Activated T-cell treated with anti-CD3 and anti-CD28 coated beads for 48 hours (primary cell): ENCODE data around the gene CHST8.
"Not testable (repeated sequence)": the region's sequence is repeated elsewhere in the genome, so short reads cannot be mapped to it uniquely, and the experiment has no call there.

ENCODE experiments used
- DNase-seq: peaks from one replicate; pipeline ENCODE4 v3.0.0-alpha.2; 2020; ENCODE audit warnings: low read depth

CHST8 gene, protein sequence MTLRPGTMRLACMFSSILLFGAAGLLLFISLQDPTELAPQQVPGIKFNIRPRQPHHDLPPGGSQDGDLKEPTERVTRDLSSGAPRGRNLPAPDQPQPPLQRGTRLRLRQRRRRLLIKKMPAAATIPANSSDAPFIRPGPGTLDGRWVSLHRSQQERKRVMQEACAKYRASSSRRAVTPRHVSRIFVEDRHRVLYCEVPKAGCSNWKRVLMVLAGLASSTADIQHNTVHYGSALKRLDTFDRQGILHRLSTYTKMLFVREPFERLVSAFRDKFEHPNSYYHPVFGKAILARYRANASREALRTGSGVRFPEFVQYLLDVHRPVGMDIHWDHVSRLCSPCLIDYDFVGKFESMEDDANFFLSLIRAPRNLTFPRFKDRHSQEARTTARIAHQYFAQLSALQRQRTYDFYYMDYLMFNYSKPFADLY

GRCh38 chr19:33621811-33622504, at the start of gene CHST8:
CHST8 (plus strand) TSS chr19:33621953; CDS start chr19:33689262, 67,309 bp downstream.
- no peak for DNase-seq

DNA sequence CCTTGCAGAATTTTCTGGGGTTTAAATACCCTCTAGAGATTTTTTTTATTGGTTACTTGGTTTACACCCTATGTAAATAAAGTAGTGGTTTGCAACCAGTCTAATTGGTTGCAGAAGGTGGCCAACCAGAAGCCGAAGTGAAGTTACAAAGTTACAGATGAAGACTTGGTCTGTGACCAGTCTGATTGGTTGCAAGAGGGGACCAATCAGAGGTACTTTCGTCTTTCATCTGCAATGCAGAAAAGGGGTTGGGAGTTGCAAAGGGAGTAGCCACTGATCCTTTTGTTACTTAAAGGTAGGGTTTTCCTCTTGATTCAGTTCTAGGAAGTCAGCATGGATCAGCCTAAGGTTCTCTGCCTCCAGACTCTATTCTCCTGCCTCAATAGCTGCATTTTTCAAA, 48.8 kb upstream of the CHST8 start:
- DNase-seq, result no peak

DNA sequence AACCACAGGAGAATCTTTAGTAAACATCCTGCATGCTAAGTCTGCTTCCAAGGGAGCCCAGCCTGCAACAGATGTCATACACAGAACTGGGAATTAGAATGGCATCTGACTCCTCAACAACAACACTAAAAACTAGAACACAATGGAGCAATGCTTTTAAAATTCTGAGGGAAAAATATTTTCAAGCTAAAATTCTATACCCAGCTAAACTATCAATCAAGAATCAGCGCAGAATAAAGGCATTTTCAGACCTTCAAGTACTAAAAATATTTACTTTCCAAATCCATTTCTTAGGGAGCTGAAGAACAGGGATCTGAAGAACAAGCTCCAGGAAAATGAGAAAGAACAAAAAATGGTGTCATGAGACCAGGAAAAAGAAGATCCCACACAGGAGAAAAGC, 46.9 kb upstream of the CHST8 start:
- no peak for DNase-seq

DNA sequence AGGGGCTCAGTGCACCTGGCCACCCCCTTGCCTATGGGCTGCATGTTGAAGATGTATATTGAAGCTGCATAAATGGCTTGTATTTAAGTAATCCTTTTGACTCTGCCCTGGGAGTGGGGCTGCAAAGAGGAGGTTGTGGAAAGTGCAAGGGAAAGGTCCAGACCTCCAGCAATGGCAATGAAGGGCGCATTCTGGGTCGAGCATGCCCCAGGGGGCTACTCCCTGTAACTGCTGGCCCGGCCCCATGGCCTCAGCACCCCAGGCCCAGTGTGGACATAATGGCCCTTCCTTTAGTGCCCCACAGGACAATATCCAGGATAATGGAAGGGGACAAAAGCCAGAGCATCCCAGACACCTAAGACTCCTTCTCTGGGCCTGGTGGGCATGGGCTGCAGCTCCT, 43.1 kb upstream of the CHST8 start:
- no peak for DNase-seq

DNA sequence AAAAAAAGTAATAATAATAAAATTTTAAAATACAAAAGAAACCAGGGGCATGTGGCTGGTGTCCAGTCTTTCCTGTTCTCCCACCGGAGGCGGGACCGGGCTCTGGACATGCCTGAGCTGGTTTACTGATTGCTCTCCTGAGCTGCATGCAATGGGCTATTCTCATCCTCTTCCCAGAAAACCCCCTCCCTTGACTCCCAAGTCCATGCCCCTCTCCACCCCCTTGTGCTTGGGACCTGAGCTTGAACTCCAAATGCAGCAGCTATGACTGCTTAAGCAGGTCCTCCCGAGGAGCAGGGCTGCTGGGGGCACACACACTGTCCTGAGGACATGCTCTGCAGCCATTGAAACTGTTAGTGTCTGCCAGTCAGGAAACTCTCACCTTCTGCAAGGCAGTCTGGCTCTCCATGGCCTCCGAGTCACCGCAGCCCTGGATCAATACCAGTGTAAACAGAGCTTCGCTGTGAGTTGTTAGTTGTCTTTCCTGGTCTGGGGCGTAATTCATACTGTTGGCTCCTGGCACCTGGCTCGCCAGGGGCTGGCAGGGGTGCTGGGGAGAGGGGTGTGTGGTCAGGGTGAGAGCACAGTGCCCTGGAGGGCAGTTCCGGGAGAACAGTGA, 41.6 kb upstream of the CHST8 start:
- DNase-seq, result no peak

GRCh38 chr19:33580645-33581037, 41.1 kb upstream of the CHST8 start:
- DNase-seq, result no peak

DNA sequence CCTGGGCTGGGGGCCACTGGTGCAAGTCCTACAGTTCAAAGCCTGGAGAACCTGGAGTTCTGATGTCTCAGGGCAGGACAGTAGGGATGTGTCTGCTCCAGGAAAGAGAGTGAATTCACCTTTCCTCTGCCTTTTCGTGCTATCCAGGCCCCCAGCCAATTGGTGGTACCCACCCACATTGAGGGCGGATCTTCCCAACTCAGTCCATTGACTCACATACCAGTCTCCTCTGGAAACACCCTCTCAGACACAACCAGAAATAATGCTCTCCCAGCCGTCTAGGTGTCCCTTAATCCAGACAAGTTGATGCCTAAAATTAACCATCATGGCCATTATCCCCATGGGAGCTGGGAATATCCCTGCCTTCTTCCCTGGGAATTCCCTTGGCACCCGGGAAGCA, 38.8 kb upstream of the CHST8 start:
- DNase-seq, result no peak

DNA sequence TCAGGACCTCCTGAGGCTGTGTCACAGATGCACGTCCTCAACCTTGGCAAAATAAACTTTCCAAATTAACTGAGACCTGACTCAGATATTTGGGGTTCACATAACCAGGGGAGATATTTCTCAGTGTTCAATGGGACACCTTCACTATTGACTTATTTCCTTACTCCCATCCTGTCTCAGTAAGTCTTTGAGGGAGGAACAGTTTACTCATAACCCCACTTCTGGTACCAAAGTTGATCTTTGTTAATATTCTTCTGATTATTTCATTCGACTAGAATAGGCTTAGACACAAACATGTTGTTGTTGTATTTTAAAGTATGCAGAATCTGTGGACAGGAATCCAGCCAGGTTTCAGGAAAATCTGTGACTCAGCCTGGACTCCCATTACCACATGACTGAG, 34.6 kb upstream of the CHST8 start:
- no peak for DNase-seq

DNA sequence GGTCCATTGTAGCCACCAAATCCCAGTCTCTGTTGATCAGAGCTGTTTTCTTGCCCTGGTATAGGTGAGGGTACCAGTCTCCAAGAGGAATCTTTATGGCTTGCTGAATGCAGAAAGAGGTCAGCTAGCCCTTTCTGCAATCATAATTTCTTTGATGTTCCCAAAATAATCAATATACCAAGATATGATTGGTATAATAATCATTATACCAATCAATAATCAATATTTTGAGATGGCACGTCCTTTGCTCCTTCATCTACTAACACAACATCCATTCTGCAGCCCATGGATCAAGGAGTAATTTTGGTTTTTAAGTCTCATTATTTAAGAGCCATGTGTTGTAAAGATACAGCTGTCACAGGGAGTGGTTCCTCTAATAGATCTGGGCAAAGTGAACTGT, 31.5 kb upstream of the CHST8 start:
- DNase-seq, result no peak

- DNase-seq, result no peak
Measured at GRCh38 chr19:33595783-33596182, 26.0 kb upstream of the CHST8 start.

GRCh38 chr19:33601583-33601982, 20.2 kb upstream of the CHST8 start:
- no peak for DNase-seq

GRCh38 chr19:33602576-33603204, 19.1 kb upstream of the CHST8 start:
- DNase-seq, result no peak

GRCh38 chr19:33603377-33603776, 18.4 kb upstream of the CHST8 start:
- no peak for DNase-seq

GRCh38 chr19:33604651-33605050, 17.1 kb upstream of the CHST8 start:
- no peak for DNase-seq

DNA sequence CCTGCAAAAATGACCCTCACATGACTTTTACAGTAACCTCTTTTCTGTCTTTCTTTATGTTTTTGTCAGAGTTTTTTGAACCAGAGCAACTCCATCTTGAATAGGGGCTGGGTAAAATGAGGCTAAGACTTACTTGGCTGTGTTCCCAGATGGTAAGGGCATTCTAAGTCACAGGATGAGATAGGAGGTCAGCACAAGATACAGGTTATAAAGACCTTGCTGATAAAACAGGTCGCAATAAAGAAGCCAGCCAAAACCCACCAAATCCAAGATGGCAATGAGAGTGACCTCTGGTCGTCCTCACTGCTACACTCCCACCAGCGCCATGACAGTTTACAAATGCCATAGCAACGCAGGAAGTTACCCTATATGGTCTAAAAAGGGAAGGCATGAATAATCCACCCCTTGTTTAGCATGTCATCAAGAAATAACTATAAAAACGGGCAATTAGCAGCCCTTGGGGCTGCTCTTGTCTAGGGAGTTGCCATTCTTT, 15.9 kb upstream of the CHST8 start:
- not testable (repeated sequence) for DNase-seq

GRCh38 chr19:33606556-33606955, 15.2 kb upstream of the CHST8 start:
- no peak for DNase-seq

DNA sequence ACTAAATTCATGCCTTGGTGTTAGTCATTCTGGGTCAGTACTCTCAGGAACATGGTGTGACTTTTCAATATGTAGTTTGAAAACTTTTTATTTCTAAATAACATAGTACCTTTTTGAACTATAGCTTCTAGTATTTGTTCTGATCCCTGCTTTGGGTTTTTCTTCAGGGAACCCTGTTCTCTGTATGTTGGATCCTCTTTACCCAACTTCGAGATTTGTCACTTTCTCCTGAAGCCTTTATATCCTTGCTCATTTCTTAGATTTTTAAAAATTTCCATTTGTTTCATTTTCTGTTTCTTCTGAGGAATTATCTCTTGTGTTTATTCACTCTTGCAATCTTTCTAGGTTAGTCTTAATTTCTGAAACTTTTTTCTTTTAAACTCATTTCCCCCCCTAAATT, 12.4 kb upstream of the CHST8 start:
- no peak for DNase-seq

DNA sequence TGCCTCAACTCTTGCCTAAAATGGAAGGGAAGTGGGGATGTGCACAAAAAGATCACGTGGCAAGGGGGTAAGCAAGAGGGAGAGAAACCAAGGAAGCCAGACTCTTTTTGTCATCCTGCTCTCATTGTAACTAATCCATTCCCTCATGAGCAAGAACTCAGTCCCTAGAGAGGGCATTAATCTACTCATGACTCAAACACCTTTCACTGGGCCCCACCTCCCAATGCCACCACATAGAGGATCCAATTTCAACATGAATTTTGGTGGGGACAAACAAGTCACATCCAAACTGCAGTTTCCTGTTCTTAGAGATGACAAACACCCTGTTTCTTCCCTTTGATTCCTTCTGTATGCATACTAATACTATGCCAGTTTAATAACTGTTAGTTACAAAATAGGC, 11.2 kb upstream of the CHST8 start:
- no peak for DNase-seq

DNA sequence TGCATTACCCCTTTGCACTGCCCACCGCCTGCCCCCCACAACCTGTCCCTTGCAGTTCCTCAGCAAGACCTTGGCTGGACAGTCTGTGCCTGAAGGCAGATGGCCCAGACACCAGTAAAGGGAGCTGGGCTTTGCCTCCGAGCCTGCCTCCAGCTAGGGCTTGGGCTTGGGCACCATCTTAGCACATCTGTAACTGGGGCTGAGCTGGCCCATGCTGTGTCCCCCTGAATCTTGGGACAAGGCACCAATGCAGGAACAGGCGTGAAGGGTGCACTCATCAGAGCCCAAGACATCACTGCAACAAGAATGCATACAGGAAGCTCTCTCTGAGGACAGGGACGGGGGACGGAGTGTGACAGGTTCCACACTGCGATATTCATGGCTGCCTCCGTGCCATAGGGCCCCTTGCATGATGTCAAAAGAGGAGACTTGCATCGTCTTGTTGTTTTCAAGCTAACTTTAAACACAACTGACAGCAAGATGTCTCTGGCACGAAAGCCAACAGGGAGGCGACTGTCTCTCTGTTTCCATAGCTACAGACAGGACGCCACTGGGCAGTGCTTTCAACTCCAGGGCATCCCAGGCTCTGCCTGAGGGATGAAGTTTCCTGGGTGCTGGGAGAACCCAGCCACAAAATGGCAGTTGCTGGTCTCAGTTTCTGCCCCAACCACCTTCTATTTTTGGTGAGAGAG, 8.7 kb upstream of the CHST8 start:
- no peak for DNase-seq

DNA sequence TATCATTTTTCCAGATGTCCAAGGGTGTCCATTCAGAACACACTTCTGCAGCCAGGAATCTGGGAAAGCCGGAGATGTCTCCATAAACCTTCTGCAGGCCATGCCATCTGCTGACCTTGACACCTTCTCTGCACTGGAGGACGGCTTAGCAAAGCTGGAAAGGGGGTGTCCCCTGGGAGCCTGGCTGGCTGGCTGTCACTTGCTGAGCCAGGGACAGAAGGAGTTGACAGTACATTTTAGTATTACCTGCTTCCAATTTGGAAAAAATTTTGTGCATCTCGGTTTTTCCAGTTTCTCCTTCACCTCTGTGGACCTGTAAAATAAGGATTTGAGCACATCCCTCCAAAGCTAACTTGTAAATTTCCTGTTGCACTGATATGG, 8.1 kb upstream of the CHST8 start:
- DNase-seq, result no peak

DNA sequence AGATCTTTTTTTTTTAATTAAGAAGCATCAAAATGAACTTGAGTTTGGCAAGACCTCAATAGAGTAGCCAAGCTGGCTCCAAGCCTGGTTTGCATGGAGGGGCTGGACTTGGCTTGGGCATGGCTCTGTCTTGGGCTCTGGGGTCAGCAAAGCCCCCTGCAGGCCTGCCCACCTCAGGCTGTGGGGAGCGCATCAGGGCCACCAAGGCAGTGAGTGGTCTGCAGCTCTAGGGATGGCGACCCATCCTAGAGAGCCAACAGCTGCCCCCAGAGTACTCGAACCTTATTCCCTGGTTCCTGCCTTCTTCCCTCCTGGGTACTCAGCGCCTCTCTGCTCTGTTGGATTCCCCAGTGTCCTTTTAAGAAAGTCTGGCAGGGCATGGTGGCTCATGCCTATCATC, 5.4 kb upstream of the CHST8 start:
- no peak for DNase-seq

GRCh38 chr19:33616857-33617256, 4.9 kb upstream of the CHST8 start:
- DNase-seq, result no peak
